ENCODE results near the gene EYA2.

DNA sequence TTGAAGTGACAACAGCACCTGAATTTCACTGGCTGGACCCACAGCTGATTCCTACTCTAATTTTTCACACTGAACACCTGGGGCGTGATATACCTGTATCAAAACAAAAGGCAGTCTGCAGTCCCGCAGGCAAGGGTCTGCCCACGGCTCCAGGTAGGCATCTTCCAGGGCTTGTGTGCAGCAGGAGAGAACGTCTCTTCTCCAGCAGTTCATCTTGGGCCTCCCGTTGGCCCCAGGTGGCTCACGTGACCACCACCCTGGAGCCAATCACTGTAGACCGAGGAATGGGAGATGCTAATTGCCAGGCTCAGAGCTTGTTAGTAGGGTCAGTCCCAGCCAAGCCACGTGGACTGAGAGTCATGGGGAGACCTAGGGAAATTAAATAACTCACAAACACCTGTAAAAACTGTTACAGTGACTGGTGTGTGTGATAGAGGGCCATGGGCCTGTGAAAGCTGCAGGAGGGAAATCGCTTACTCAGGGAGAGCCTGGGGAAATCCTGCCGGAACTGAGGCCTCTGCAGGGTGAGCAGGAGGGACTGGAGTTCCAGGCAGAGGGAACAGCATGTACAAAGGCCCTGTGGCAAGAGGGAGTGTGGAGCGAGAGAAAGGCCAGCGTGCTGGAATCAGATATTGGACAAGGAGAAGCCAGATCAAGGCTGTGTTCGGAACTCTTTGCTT lies 83.4 kb downstream of the EYA2 start:
- TF ChIP-seq, protein P1, sequence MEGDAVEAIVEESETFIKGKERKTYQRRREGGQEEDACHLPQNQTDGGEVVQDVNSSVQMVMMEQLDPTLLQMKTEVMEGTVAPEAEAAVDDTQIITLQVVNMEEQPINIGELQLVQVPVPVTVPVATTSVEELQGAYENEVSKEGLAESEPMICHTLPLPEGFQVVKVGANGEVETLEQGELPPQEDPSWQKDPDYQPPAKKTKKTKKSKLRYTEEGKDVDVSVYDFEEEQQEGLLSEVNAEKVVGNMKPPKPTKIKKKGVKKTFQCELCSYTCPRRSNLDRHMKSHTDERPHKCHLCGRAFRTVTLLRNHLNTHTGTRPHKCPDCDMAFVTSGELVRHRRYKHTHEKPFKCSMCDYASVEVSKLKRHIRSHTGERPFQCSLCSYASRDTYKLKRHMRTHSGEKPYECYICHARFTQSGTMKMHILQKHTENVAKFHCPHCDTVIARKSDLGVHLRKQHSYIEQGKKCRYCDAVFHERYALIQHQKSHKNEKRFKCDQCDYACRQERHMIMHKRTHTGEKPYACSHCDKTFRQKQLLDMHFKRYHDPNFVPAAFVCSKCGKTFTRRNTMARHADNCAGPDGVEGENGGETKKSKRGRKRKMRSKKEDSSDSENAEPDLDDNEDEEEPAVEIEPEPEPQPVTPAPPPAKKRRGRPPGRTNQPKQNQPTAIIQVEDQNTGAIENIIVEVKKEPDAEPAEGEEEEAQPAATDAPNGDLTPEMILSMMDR (IDR thresholded peaks at IDR 0.05): no peak
- TF ChIP-seq EP300 (IDR thresholded peaks at IDR 0.05): no peak
- no peak for TF ChIP-seq POLR2A (IDR thresholded peaks at IDR 0.05)

Data from sigmoid colon (tissue), 4 donors.